ENCODE measurements around the gene ANAPC10.
"Not testable (repeated sequence)": the region's sequence is repeated elsewhere in the genome, so short reads cannot be mapped to it uniquely, and the experiment has no call there.

Gene ANAPC10

GRCh38 chr4:145012841-145013240 lies 85.2 kb downstream of the ANAPC10 start:
- Histone ChIP-seq H3K9ac (no peak overlapping the region), H3K36me3 (ENCODE audit: insufficient read depth) (no peaks in the 10 kb centered on the region), H3K79me2 (ENCODE audit: insufficient read depth, low read depth) (no peaks in the 10 kb centered on the region; the same call in 1 of the 2 replicates), H2AFZ (ENCODE audit: low read depth) (no peak overlapping the region), H4K20me1 (ENCODE audit: insufficient read depth) (no peaks in the 10 kb centered on the region), H3K27me3 (ENCODE audit: insufficient read depth, low read depth) (no peaks in the 10 kb centered on the region), H3K4me2 (no peak overlapping the region), H3K4me1 (ENCODE audit: low read depth, poor library complexity, severe bottlenecking) (peaks cover 10% of the 10 kb centered on the region), H3K27ac (no peak overlapping the region), H3K4me3 (IDR thresholded peaks at IDR 0.05; ENCODE audit: insufficient read depth, low read depth, low read length) (no peak overlapping the region)
- no peak for TF ChIP-seq CTCF (conservative IDR thresholded peaks at IDR 0.05; ENCODE audit: low read depth, low read length)

GRCh38 chr4:145011636-145012035 lies 86.4 kb downstream of the ANAPC10 start:
- TF ChIP-seq CTCF (conservative IDR thresholded peaks at IDR 0.05; ENCODE audit: low read depth, low read length), result no peak
- Histone ChIP-seq H3K4me3 (IDR thresholded peaks at IDR 0.05; ENCODE audit: insufficient read depth, low read depth, low read length) (no peak overlapping the region), H3K27me3 (ENCODE audit: insufficient read depth, low read depth) (no peaks in the 10 kb centered on the region), H3K9ac (no peak overlapping the region), H3K79me2 (ENCODE audit: insufficient read depth, low read depth) (peaks cover 4% of the 10 kb centered on the region; the same call in 1 of the 2 replicates), H3K4me2 (no peak overlapping the region), H3K27ac (no peak overlapping the region), H2AFZ (ENCODE audit: low read depth) (no peak overlapping the region), H4K20me1 (ENCODE audit: insufficient read depth) (no peaks in the 10 kb centered on the region), H3K4me1 (ENCODE audit: low read depth, poor library complexity, severe bottlenecking) (peaks cover 10% of the 10 kb centered on the region), H3K36me3 (ENCODE audit: insufficient read depth) (no peaks in the 10 kb centered on the region)

- H3K27ac ChIP-seq; H3K4me3 ChIP-seq (IDR thresholded peaks at IDR 0.05; ENCODE audit: insufficient read depth, low read depth, low read length); H3K4me2 ChIP-seq; H3K79me2 ChIP-seq (ENCODE audit: insufficient read depth, low read depth); H4K20me1 ChIP-seq (ENCODE audit: insufficient read depth); H3K9ac ChIP-seq; H3K27me3 ChIP-seq (ENCODE audit: insufficient read depth, low read depth); H3K4me1 ChIP-seq (ENCODE audit: low read depth, poor library complexity, severe bottlenecking); H2AFZ ChIP-seq (ENCODE audit: low read depth); H3K36me3 ChIP-seq (ENCODE audit: insufficient read depth): not testable (repeated sequence)
Measured at GRCh38 chr4:145010315-145010714, 87.7 kb downstream of the ANAPC10 start.

- H3K4me2 ChIP-seq, result no peak overlapping the region
- no peaks in the 10 kb centered on the region for H3K36me3 ChIP-seq (ENCODE audit: insufficient read depth)
- H3K27ac ChIP-seq, result no peak overlapping the region
- H3K4me1 ChIP-seq (ENCODE audit: low read depth, poor library complexity, severe bottlenecking), result no peaks in the 10 kb centered on the region
- no peak overlapping the region for H3K9ac ChIP-seq
- no peak overlapping the region for H2AFZ ChIP-seq (ENCODE audit: low read depth)
- 0 out of 2 replicates have a peak, but pooled peaks cover 4% of the 10 kb centered on the region for H3K79me2 ChIP-seq (ENCODE audit: insufficient read depth, low read depth)
- H3K27me3 ChIP-seq (ENCODE audit: insufficient read depth, low read depth), result no peaks in the 10 kb centered on the region
- TF ChIP-seq CTCF (conservative IDR thresholded peaks at IDR 0.05; ENCODE audit: low read depth, low read length), result no peak
- no peak overlapping the region for H3K4me3 ChIP-seq (IDR thresholded peaks at IDR 0.05; ENCODE audit: insufficient read depth, low read depth, low read length)
- H4K20me1 ChIP-seq (ENCODE audit: insufficient read depth), result no peaks in the 10 kb centered on the region
Measured at GRCh38 chr4:145003675-145004074, 94.3 kb downstream of the ANAPC10 start.

GRCh38 chr4:145001635-145002034 lies 96.4 kb downstream of the ANAPC10 start:
- H3K27me3 ChIP-seq (ENCODE audit: insufficient read depth, low read depth), result no peaks in the 10 kb centered on the region
- no peak for TF ChIP-seq CTCF (conservative IDR thresholded peaks at IDR 0.05; ENCODE audit: low read depth, low read length)
- H3K79me2 ChIP-seq (ENCODE audit: insufficient read depth, low read depth), result no peaks in the 10 kb centered on the region
- no peak overlapping the region for H3K4me2 ChIP-seq
- no peak overlapping the region for H3K4me3 ChIP-seq (IDR thresholded peaks at IDR 0.05; ENCODE audit: insufficient read depth, low read depth, low read length)
- no peaks in the 10 kb centered on the region for H3K36me3 ChIP-seq (ENCODE audit: insufficient read depth)
- no peak overlapping the region for H3K9ac ChIP-seq
- H3K27ac ChIP-seq, result no peak overlapping the region
- H3K4me1 ChIP-seq (ENCODE audit: low read depth, poor library complexity, severe bottlenecking), result no peaks in the 10 kb centered on the region
- H2AFZ ChIP-seq (ENCODE audit: low read depth), result no peak overlapping the region
- no peaks in the 10 kb centered on the region for H4K20me1 ChIP-seq (ENCODE audit: insufficient read depth)

GRCh38 chr4:145000656-145001055 lies 97.3 kb downstream of the ANAPC10 start:
- not testable (repeated sequence) for H2AFZ ChIP-seq (ENCODE audit: low read depth); H3K4me3 ChIP-seq (IDR thresholded peaks at IDR 0.05; ENCODE audit: insufficient read depth, low read depth, low read length); H3K27me3 ChIP-seq (ENCODE audit: insufficient read depth, low read depth); H3K4me1 ChIP-seq (ENCODE audit: low read depth, poor library complexity, severe bottlenecking); H4K20me1 ChIP-seq (ENCODE audit: insufficient read depth); H3K36me3 ChIP-seq (ENCODE audit: insufficient read depth); H3K79me2 ChIP-seq (ENCODE audit: insufficient read depth, low read depth); H3K27ac ChIP-seq; H3K4me2 ChIP-seq; H3K9ac ChIP-seq
